Measurements from ENCODE around the gene PATJ. TPM values are rescaled to one million over a fixed set of nuclear protein-coding genes. Genes with fewer than 3 reads are reported as not detected.
"Not testable (repeated sequence)": the region's sequence is repeated elsewhere in the genome, so short reads cannot be mapped to it uniquely, and the experiment has no call there.

PATJ gene
- total RNA-seq, 1 donor from 2014 or later: 4.0 TPM

DNA sequence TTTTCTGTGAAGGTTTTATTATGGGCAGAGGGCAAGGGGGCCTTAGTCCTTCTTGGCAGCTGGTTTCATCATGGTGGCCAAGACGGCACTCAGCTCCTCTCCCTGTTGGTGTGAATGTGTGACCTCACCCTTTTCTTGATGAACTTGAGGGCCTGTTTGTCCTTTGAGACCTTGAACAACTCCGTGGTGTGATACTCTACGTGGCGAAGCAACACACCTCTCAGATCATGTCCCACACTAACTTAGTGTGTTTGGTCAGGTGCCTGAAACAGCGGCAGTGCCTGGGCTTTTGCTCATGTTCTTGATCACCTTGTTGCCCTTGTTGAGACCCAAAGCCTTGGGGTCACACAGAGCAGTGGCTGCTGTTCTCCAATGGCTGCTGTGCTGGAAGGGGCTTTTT is 465.8 kb downstream of the PATJ start:
- no peak for DNase-seq (ENCODE audit: low read depth in 2 of 2)

DNA sequence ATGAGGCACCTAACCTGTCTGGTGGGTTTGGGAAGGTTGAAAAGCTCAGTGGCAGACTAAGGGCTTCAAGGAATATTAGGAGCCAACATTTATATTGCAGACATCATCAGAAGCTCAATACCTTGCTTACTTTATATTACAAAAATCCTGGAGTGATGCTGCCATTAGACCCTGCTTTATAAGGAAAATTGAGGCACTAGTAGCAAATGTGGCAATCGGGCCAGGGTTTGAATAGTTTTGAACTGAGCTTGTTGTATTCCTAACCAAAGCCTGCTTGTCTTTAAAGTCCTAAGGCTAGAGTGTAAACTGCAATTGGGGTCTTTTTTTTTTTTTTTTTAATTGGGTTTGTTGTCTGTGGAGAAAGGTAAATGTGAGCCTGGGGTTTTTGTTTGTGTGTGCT is 466.7 kb downstream of the PATJ start:
- no peak for DNase-seq (ENCODE audit: low read depth in 2 of 2)

DNA sequence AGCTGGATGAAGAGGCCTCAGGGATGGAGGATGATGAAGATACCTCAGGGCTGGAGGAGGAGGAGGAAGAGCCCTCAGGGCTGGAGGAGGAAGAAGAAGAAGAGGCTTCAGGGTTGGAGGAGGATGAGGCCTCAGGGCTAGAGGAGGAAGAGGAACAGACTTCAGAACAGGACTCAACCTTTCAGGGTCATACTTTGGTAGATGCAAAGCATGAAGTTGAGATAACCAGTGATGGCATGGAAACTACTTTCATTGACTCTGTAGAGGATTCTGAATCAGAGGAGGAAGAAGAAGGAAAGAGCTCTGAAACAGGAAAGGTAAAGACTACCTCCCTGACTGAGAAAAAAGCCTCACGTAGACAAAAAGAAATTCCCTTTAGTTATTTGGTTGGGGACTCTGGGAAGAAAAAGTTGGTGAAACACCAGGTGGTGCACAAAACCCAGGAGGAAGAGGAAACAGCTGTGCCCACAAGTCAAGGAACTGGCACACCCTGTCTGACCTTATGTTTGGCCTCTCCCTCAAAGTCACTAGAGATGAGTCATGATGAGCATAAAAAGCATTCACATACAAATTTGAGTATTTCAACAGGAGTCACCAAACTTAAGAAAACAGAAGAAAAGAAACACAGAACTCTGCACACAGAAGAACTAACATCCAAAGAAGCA is 467.8 kb downstream of the PATJ start:
- DNase-seq (ENCODE audit: low read depth in 2 of 2): peak in 1 of 2 donors; percentile 5

DNA sequence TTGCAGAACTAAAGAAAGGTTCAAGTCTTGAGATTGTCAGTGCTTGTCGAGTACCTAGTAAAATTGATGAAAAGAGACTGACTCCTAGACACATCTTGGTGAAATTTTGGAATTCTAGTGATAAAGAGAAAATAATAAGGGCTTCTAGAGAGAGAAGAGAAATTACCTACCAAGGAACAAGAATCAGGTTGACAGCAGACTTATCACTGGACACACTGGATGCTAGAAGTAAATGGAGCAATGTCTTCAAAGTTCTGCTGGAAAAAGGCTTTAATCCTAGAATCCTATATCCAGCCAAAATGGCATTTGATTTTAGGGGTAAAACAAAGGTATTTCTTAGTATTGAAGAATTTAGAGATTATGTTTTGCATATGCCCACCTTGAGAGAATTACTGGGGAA is 468.7 kb downstream of the PATJ start:
- no peak for DNase-seq (ENCODE audit: low read depth in 2 of 2)

DNA sequence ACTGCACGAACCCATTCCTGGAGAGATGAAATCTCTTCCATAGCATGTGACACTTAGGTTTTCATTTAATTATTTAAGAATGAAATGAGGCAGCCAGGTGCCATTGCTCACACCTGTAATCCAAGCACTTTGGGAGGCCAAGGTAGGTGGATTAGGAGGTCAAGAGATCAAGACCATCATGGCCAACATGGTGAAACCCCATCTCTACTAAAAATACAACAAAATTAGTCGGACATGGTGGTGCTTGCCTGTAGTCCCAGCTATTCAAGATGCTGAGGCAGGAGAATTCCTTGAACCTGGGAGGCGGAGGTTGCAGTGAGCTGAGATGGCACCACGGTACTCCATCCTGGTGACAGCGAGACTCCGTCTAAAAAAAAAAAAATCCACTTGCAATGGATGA is 470.1 kb downstream of the PATJ start:
- no peak for DNase-seq (ENCODE audit: low read depth in 2 of 2)

DNA sequence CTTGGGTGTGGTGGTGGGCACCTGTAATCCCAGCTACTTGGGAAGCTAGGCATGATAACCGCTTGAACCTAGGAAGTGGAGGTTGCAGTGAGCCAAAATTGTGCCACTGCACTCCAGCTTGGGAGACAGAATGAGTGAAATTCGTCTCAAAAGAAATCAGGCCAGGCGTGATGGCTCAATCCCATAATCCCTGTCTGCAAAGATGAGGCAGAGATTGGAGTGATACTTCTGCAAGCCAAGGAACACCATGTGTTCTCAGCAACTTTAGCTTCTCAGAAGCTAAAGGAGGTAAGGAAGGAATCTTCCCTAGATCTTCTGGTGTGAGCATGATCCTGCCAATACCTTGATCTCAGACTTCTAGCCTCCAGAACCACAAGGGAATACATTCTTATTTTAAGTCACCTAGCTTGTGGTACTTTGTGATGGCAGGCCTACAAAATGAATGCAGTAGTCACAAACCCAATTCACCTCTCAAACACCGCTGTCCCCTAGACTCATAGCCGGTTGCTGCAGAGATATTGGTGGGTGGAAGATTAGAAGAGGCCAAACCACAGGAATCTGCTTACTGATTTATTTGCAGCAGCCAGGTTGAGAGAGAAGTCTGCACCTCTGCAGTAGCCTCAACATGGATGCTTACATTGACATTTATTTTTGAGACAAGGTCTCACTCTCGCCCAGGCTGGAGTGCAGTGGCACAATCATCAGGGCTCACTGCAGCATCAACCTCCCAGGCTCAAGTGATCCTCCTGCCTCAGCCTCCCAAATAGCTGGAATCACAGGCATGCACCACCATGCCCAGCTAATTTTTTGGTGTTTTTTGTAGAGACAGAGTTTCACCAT is 471.0 kb downstream of the PATJ start:
- DNase-seq (ENCODE audit: low read depth in 2 of 2): no peak

DNA sequence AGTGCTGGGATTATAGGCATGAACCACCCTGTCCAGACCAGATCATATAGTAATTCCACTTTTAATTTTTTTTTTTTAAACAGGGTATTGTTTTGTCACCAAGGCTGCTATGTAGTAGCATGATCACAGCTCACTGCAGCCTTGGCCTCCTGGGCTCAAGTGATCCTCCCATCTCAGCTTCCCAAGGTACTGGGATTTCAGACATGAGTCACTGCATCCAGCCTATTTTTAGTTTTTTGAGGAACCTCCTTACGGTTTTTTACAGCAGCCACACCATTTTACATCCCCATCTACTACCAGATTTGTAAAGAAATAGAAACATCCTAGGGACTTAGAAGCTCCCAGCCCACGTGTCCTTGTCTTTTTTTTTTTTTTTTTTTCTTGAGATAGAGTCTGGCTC is 476.3 kb downstream of the PATJ start:
- DNase-seq (ENCODE audit: low read depth in 2 of 2): no peak

DNA sequence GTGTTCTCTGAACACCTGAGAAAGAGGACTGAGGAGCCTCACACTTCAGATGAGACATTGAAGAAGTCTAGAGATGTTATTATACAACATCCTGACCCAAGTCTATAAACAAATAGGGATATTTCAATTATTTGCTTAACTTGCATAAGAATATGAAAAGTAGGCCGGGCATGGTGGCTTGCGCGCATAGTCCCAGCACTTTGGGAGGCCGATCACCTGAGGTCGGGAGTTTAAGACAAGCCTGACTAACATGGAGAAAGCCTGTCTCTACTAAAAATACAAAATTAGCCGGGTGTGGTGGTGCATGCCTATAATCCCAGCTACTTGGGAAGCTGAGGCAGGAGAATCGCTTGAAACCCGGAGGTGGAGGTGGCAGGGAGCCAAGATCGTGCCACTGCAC is 478.2 kb downstream of the PATJ start:
- DNase-seq (ENCODE audit: low read depth in 2 of 2): not testable (repeated sequence)

DNA sequence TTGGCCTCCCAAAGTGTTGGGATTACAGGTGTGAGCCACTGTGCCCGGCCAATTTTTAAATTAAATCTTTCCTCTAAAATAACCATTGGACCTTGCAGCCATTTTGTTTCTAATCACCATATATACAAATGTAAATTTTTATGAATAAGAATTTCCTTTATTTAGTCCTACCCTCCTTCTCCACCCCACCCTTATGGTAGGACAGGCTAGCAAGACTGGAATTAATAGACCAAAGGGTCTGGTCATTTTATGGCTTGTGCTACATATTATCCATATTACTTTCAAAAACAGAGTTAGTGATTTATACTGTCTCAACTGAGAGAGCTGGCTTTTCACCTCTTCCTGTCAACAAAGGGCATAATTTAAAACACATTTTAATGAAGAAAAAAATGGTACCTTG is 478.9 kb downstream of the PATJ start:
- no peak for DNase-seq (ENCODE audit: low read depth in 2 of 2)

DNA sequence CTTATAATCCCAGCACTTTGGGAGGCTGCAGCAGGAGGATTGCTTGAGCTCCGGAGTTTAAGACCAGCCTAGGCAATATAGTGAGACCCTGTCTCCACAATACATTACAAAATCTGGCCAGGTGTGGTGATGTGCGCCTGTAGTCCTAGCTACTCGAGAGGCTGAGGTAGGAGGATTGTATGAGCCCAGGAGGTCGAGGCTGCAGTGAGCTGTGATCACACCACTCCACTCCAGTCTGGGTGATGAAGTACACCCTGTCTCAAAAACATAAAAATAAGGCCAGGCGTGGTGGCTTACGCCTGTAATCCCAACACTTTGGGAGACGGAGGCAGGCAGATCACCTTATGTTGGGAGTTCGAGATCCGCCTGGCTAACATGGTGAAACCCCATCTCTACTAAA is 480.0 kb downstream of the PATJ start:
- no peak for DNase-seq (ENCODE audit: low read depth in 2 of 2)

DNA sequence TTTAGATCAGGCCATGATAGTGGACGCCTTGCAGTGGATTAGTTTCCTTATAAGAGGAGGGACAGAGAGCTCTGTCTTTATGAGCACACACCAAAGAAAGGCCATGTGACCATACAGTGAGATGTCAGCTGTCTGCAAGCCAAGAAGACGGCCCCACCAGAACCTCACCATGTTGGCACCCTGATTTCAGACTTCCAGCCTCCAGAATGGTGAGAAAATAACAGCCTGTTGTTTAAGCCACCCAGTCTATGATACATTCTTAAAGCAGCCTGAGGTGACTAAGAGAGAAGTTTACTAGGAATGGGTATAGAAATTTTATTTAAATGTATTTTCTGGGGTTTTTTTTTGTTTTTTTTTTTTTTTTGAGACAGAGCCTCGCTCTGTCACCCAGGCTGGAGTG is 481.9 kb downstream of the PATJ start:
- DNase-seq (ENCODE audit: low read depth in 2 of 2): no peak

DNA sequence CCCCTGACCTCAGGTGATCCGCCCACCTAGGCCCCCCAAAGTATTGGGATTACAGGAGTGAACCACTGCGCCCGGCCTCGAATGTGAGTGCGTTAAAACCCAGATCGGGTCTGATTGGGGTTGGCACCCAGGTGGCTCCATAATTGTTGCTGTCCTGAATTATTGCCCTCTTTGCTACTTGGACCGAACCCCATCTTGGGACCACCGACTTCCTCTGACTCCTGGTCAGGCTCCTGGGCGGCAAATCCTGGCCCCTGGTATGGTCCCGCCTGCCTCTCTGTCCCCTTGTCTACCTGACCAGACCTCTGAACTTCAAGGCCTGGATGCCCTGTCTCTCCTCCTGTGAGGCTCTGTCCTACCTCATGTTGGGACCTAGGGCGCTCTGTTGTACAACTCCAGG is 485.2 kb downstream of the PATJ start:
- DNase-seq (ENCODE audit: low read depth in 2 of 2): no peak

Other genes starting within 250 kb of the PATJ start
- 35.8 and 64.2 TPM in 2 replicates for gene TM2D1, start 17.3 kb upstream of the PATJ start, total RNA-seq

Data from dermis microvascular lymphatic vessel endothelial cell (primary cell).